A673 (cell line): ENCODE data around the gene GABRG3. TPM values are rescaled to one million over a fixed set of nuclear protein-coding genes. Genes with fewer than 3 reads are reported as not detected.

Experiments
- BruUV-seq: library from RNA; stranded (reverse); fragments of 400-500 nt; replicated peaks from 2 replicates; lab custom pipeline; 2021; lab: Mats Ljungman, UMichigan
- CTCF ChIA-PET: fragments of 300-600 bp; sonication (Branson Sonifier 250); formaldehyde crosslinking; loops from one replicate; lab custom pipeline; 2022; ENCODE audit warnings: antibody characterized with exemption; lab: Charles Lee
- POLR2A ChIA-PET: fragments of 300-600 bp; sonication (Branson Sonifier 250); formaldehyde crosslinking; loops from one replicate; lab custom pipeline; 2022; ENCODE audit warnings: antibody characterized with exemption; ENCODE audit not compliant: low non-redundant PET; lab: Charles Lee
- DNase-seq: peaks from one replicate; pipeline ENCODE4 v3.0.0-alpha.2; 2015; ENCODE audit warnings: low spot score
- H3K27ac ChIP-seq: fragments of 200-600 bp; sonication (generic); 2 replicates; pipeline ENCODE4 v1.5.1; 2016; ENCODE audit warnings: mixed run types, low read depth, mild to moderate bottlenecking, mixed read lengths, antibody characterized with exemption, low read length; ENCODE audit not compliant: poor library complexity, severe bottlenecking
- H3K27me3 ChIP-seq: fragments of 200-600 bp; sonication (generic); replicated peaks from 2 replicates; pipeline ENCODE4 v1.6.1; 2017; ENCODE audit warnings: mixed run types, low read depth, mild to moderate bottlenecking, mixed read lengths, antibody characterized with exemption, low read length; ENCODE audit not compliant: insufficient read depth, poor library complexity
- H3K36me3 ChIP-seq: fragments of 200-600 bp; sonication (generic); 2 replicates; pipeline ENCODE4 v1.6.1; 2016; ENCODE audit warnings: mixed run types, mild to moderate bottlenecking, mixed read lengths, antibody characterized with exemption, low read length; ENCODE audit not compliant: insufficient read depth, poor library complexity, severe bottlenecking
- H3K4me1 ChIP-seq: fragments of 200-600 bp; sonication (generic); 2 replicates; pipeline ENCODE4 v1.6.1; 2017; ENCODE audit warnings: mixed run types, mild to moderate bottlenecking, mixed read lengths, antibody characterized with exemption, low read length; ENCODE audit not compliant: insufficient read depth, poor library complexity, severe bottlenecking
- H3K4me3 ChIP-seq: fragments of 200-600 bp; sonication (generic); 2 replicates; pipeline ENCODE4 v1.5.1; 2016; ENCODE audit warnings: low read depth, mixed run types, mild to moderate bottlenecking, mixed read lengths, low read length; ENCODE audit not compliant: poor library complexity, severe bottlenecking
- H3K9me3 ChIP-seq: fragments of 200-600 bp; sonication (generic); 2 replicates; pipeline ENCODE4 v1.6.1; 2016; ENCODE audit warnings: mixed run types, low read depth, mild to moderate bottlenecking, mixed read lengths, antibody characterized with exemption, low read length; ENCODE audit not compliant: poor library complexity, severe bottlenecking
- EZH2 ChIP-seq: fragments of 200-600 bp; sonication (generic); IDR thresholded peaks from 2 replicates; pipeline ENCODE4 v1.6.1; 2017; ENCODE audit warnings: borderline replicate concordance, low read depth, mild to moderate bottlenecking, mixed read lengths, antibody characterized with exemption, low read length; ENCODE audit not compliant: poor library complexity, severe bottlenecking
- intact Hi-C: fragments of 100-400 bp; cut with micrococcal nuclease; formaldehyde crosslinking; loops from one replicate; pipeline ENCODE4 v1.10.0; 2022; ENCODE audit not compliant: unreplicated experiment
- total RNA-seq: library from RNA; stranded (reverse); gene quantifications from 2 replicates; pipeline ENCODE4 v1.2.3, GENCODE V29; 2021
- TF ChIP-seq, protein P1 (sequence below): fragments of 300-800, 200-600 bp; sonication (generic); conservative IDR thresholded peaks from 2 replicates; pipeline ENCODE4 v1.5.1; 2017; ENCODE audit warnings: low read depth, mild to moderate bottlenecking, antibody characterized with exemption, low read length, moderate library complexity, mixed read lengths

The GABRG3 gene
- total RNA-seq, 1 experiment from 2014 or later = not detected

DNA sequence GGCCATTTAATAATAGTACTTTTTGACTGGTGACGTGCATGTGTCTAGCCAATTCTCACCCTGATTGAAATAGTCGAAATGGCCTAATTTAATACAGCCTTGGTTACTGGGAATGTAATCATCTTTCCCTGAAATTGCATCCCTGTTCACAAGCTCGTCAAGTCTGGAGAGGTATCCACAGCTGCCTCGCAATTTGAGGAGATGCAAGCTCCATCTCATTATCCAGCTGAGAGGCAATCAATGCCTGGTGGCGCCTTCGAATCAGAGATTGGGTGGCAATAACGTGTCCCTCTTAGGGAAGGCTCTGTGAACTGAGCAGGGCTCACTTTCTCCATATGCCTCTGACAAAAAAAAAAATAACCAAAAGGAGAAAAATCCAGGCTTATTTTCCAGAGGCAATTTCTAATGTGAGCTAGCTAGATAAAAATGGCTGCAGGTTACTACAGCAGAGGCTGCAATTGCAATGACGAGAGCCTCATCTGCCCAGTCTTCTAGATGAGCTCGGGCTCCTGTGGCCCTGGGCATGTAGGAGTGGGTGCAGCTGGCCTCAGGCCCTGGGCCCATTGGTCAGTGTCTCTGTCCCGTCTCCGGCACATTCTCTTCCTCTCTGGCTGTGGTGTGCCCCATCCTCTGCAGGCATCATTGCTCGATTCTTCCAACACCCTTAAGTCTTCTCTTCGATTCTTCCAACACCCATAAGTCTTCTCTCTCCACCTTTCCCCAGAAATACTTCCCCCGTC, 487.5 kb downstream of the GABRG3 start:
- Histone ChIP-seq H3K4me1 (no peaks in the 10 kb centered on the region), H3K27ac (no peak overlapping the region), H3K27me3 (no peaks in the 10 kb centered on the region), H3K9me3 (peaks cover 33% of the 10 kb centered on the region), H3K36me3 (no peaks in the 10 kb centered on the region), H3K4me3 (no peak overlapping the region)
- no TSS peak for BruUV-seq
- TF ChIP-seq, protein P1, sequence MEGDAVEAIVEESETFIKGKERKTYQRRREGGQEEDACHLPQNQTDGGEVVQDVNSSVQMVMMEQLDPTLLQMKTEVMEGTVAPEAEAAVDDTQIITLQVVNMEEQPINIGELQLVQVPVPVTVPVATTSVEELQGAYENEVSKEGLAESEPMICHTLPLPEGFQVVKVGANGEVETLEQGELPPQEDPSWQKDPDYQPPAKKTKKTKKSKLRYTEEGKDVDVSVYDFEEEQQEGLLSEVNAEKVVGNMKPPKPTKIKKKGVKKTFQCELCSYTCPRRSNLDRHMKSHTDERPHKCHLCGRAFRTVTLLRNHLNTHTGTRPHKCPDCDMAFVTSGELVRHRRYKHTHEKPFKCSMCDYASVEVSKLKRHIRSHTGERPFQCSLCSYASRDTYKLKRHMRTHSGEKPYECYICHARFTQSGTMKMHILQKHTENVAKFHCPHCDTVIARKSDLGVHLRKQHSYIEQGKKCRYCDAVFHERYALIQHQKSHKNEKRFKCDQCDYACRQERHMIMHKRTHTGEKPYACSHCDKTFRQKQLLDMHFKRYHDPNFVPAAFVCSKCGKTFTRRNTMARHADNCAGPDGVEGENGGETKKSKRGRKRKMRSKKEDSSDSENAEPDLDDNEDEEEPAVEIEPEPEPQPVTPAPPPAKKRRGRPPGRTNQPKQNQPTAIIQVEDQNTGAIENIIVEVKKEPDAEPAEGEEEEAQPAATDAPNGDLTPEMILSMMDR = no peak
- TF ChIP-seq EZH2 = no peak
- DNase-seq = no peak
- ChIA-PET POLR2A (no interaction called here), CTCF (no interaction called here)
- intact Hi-C loops = no loop called here

DNA sequence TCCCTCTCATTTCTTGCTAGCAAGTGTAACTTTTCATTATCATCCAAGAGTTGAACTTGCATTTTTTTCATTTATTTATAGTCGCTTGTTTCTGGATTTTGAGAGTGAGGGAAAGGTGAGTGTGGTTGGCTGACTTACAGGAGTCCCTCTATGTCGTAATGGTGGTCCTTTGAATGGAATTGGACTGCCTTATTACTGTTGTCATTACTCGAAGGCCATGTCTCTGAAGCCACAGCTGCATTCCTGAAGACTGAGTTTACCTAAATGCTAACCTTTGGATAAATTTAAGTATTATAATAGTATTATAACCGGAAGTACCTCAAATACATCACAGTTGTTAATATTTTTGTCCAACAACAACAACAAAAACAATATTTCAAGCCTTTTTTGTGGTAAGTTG, 488.9 kb downstream of the GABRG3 start:
- intact Hi-C loops = no loop called here
- POLR2A ChIA-PET = no interaction called here
- BruUV-seq = no TSS peak
- CTCF ChIA-PET = no interaction called here
- no peaks in the 10 kb centered on the region for H3K36me3 ChIP-seq
- no peak overlapping the region for H3K4me3 ChIP-seq
- no peak overlapping the region for H3K27ac ChIP-seq
- no peaks in the 10 kb centered on the region for H3K27me3 ChIP-seq
- TF ChIP-seq, protein P1 = no peak
- no peak for TF ChIP-seq EZH2
- H3K4me1 ChIP-seq = no peaks in the 10 kb centered on the region
- peaks cover 28% of the 10 kb centered on the region for H3K9me3 ChIP-seq
- DNase-seq = no peak

DNA sequence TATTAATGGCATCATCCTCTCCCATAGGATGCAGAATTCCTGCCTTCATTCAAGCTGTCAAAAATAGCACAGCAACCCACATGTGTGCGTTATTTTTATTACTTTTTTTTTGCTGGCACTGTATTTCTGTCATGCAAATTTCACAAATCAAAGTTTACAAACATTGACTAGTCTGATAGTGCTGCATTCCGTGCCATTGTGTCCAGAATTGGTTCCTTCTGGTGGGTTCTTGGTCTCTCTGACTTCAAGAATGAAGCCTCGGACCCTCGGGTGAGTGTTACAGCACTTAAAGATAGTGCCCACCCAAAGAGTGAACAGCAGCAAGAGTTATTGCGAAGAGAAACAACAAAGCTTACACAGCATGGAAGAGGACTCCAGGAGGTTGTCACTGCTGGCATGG, 490.2 kb downstream of the GABRG3 start:
- Histone ChIP-seq H3K4me3 (no peak overlapping the region), H3K36me3 (no peaks in the 10 kb centered on the region), H3K27ac (no peak overlapping the region), H3K9me3 (peaks cover 30% of the 10 kb centered on the region), H3K4me1 (no peaks in the 10 kb centered on the region), H3K27me3 (no peaks in the 10 kb centered on the region)
- no TSS peak for BruUV-seq
- ChIA-PET CTCF (no interaction called here), POLR2A (no interaction called here)
- TF ChIP-seq EZH2 = no peak
- TF ChIP-seq, protein P1 = no peak
- DNase-seq = no peak
- intact Hi-C loops = no loop called here
